Gastroesophageal sphincter (tissue), 3 donors: ENCODE results near the gene ZDHHC11B.

Source experiments
- EP300 ChIP-seq: sonication (generic); formaldehyde crosslinking; IDR thresholded peaks from one replicate; pipeline ENCODE4 v1.6.1; 2017; ENCODE audit warnings: antibody characterized with exemption, mild to moderate bottlenecking
- POLR2A ChIP-seq, 2 donors: fragments of 450-650 bp; IDR thresholded peaks; one replicate each; pipeline ENCODE4 v1.6.1; 2017; ENCODE audit warnings: antibody characterized with exemption in 2 of 2, mild to moderate bottlenecking in 2 of 2, moderate library complexity in 1 of 2
- TF ChIP-seq, protein P1 (sequence below), 4 experiments: fragments of 200-600 bp in 2 of 4; fragments of 450-650 bp in 2 of 4; sonication (generic) in 1 of 4; IDR thresholded peaks; one replicate each; pipeline ENCODE4 v1.5.1; 2017 to 2019; ENCODE audit warnings: antibody characterized with exemption in 4 of 4, mild to moderate bottlenecking in 2 of 4, moderate library complexity in 2 of 4

DNA sequence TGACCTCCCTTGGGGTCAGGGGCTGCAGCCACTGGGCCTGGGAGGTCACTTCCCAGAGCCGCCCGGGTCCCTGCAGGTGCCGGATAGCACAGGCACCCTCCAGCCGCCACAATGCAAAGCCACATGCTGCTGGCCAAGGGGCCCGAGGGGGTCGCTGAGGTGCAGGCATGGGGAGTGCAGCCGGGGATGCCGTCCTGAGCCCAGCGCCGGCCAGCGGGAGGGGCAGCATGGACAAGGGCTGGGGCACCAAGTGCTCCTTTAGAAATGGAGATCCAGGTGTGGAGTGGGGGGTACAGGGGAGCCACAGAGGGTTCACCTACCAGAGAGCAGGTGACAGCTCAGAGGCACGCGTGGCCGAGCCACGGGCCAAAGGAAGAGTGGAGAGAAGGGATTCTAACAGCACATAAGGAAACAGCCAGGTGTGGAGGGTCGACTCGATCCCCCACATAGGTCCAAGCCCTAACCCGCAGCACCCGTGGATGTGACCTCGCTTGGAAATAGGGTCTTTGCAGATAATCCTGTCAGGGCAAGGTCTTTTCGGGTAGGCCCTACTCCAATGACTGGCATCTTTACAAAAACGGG, 24.7 kb downstream of the ZDHHC11B start:
- TF ChIP-seq EP300: no peak
- TF ChIP-seq, protein P1, sequence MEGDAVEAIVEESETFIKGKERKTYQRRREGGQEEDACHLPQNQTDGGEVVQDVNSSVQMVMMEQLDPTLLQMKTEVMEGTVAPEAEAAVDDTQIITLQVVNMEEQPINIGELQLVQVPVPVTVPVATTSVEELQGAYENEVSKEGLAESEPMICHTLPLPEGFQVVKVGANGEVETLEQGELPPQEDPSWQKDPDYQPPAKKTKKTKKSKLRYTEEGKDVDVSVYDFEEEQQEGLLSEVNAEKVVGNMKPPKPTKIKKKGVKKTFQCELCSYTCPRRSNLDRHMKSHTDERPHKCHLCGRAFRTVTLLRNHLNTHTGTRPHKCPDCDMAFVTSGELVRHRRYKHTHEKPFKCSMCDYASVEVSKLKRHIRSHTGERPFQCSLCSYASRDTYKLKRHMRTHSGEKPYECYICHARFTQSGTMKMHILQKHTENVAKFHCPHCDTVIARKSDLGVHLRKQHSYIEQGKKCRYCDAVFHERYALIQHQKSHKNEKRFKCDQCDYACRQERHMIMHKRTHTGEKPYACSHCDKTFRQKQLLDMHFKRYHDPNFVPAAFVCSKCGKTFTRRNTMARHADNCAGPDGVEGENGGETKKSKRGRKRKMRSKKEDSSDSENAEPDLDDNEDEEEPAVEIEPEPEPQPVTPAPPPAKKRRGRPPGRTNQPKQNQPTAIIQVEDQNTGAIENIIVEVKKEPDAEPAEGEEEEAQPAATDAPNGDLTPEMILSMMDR (IDR thresholded peaks at IDR 0.05): no peak
- TF ChIP-seq POLR2A (IDR thresholded peaks at IDR 0.05): no peak
